ENCODE results near the gene UBE2E2.

Gene UBE2E2

DNA sequence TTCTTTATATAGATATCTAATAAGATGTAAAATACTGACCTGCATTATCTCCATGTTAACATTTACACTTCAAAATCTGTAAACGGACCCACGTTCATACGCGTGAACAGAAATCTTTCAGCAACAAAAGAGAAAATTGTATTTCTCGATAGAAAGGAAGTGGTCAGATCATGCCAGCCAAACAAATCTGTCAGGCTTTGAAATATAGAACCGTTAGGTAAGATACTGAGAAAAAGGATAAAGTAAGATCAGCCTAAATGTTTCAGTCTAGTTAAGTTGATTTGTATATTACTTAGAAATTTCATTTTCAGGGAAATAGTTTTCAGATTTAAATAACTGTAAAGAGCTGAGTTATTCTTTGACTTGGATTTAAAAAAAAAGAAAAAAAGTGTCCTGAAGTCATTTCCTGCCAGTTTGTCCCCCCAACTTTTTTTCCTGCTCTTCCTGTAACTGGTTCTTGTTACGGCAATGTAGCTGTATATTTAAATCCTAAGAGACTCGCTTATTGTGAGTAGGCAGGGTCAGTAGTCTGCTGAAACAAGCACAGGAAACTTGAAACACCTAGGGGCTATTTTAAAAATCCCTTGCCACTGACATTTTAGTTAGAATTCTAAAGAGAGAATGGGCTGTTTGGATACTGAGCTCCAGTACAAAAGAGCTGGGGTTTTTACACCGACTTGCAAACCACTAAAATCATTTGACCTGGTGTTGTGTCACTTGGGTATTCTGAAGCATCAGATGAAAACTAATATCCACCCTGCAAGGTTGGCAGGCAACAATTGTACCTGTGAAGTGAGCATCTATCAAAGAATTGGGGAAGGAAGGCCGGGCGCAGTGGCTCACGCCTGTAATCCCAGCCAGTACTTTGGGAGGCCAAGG is 237.5 kb downstream of the UBE2E2 start:
- DNase-seq (ENCODE audit: low spot score), result peak; percentile 25

DNA sequence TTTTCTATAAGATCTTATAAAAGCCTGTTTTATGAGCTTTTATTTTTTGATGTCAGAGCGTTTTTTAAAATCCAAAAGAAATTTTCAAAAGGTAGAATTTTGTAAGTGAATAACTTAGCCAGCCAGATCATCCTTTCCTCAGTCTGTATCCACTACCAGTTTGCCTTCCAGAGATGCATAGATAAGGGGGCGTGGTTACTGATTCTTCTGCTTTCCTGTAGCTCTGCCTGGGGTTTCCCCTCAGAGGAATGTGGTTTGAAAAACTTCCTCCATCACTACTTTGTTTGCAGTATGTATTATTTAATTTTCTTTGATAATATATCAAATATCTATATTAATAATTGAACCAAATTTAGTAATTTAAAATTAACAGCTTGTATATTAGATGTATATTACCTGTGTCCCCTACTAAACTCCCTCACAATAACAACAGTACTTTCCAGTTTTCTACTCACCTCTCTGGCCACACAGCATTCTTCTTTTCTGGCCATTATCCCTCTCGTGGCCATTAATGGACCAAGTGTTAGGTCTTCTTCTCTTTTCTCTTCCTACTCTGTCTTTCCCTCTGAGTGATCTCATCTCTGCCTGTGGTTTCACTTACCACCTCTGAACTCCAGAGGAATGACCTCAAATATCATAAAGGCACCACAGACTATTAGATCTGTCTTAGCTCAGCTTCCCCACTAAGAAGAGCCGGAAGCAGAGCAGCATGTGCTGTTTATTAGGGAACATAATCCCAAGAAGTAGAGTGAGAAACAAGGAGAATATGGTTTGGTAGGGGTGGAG is 239.7 kb downstream of the UBE2E2 start:
- DNase-seq (ENCODE audit: low spot score), result peak; percentile 50

DNA sequence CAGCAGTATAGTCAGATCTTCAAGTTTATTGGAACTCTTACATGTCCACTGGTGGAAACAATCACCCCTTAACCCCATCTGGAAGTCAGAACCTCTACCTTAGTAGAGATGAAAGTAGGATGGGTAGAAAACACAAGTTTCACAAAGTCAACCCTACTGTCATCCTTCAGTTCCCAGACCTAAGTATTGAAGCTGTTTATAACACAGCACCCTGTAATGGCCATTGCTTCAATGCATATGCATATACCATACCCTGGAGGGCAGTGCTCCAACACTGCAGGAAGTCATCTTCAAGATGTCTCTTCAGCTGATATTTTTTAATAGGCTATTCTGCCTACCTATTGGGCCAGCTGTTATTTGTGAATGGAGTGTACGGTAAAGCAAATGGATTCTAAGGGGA is 241.3 kb downstream of the UBE2E2 start:
- DNase-seq (ENCODE audit: low spot score), result no peak

DNA sequence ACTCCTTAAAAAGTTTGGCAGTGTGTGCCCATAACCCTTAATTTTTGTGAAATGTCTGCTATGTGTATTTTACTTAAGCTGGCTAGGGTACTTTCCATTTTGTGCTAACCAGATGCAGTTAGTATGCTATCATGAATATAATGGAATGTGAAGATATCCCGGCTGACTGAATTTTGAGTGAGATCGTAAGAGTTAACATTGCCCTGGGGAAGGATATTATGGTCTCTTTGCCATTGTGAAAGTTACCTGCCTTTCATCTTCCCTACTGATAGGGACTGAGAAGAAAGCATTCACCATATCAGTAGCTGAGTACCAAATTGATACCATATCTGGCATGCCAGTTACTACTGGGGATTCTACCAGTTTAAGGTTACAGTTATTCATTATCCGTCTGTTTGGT is 243.2 kb downstream of the UBE2E2 start:
- DNase-seq (ENCODE audit: low spot score), result no peak

DNA sequence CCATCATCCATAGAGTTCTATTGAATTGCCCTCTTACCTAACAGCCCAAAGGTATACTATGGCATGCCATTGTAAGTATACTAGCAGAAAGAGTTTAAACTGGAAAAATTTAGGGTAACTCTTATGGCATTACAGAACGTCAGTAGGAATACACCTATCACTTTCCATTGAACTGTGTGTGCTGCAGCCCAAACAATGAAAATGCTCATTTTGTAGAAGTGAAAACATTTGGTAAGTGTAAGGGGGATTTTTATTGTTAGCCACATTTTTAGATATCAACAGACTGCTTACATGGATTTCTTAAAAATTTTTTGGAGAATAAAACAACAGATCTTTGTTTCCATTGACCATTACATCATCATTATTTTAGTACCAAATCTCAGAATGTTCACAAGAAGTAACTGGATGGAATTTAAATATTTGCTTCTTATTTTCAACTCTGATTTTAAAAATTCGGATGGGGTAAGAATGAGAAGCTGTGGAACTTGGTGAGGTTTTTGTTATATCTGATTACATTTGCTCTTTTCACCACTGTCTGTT is 245.9 kb downstream of the UBE2E2 start:
- DNase-seq (ENCODE audit: low spot score), result no peak

DNA sequence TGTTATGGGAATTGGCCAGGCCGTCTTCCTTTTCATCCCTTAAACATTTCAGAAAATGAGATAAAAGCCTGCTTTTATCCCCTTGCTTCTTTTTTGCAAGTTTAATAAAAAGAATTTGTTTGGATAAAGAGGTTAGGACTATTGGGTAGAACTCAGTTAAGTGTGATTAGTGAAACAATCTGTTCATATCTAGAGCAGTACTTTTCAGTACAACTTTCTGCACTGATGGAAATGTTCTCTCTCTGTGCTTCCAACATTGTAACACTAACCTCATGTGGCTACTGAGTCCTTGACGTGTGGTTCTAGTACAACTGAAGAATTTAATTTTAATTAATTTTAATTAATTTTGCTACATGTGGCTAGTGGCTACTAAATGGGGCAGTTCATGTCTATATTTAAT is 246.9 kb downstream of the UBE2E2 start:
- DNase-seq (ENCODE audit: low spot score), result no peak

DNA sequence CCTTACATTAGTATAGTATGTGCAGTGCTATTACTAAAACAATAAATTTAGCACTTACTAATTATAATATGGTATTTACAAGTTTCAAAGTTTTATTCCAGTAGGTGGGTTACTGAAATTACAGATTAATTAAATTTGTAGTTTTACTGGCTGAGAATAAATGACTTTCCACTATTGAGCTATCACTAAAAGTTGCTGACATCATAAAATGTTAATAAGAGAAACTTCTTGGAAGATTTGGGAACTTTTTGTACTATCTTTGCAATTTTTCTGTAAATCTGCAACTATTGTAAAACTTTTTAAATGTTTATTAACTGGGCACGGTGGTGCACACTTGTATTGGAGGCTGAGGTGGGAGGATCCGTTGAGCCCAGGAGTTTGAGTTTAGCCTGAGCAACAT is 247.7 kb downstream of the UBE2E2 start:
- DNase-seq (ENCODE audit: low spot score), result no peak

DNA sequence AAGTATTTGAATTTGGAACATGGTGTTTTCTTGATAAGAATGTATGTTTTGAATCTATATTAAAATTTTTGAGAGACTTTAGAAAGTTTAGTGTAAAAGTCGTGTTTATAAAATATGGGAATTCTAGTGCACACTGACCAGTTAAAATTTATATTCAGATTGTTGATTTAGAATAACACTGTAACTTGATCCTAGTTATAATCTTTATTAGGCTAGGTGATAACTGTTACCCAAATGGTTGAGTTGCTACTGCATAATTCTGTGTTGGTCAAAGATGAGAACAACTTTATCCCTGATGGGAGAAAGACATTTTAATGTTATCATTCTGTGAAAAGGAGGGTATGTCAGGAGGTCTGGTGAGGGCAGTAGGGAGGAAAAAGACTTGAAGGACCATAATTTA is 249.3 kb downstream of the UBE2E2 start:
- no peak for DNase-seq (ENCODE audit: low spot score)

DNA sequence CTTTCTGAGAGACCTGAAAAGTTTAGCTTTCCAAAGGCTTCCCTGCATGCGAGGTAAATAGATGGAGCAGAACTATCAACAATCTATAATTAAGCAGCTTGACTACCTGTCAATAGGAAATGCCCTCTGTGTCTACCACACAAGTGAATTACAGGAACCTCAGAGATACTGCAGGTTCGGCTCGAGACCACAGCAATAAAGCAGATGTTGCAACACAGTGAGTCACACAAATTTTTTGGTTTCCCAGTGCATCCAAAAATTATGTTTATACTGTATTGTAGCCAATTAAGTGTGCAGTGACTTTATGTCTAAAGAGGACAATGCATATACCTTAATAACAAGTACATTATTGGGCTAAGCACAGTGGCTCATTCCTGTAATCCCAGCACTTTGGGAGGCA is 252.0 kb downstream of the UBE2E2 start:
- DNase-seq (ENCODE audit: low spot score), result no peak

DNA sequence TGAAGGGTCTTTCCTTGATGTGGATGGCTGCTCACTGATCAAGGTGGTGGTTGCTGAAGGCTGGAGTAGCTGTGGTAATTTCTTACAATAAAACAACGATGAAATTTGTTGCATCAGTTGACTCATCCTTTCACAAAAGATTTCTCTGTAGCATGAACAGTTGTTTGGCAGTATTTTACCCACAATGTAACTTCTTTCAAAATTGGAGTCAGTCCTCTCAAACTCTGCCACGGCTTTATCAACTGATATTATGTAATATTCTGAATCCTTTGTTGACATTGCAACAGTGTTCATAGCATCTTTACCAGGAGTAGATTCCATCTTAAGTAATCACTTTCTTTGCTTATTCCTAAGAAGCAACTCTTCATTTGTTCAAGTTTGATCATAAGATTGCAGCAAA is 252.6 kb downstream of the UBE2E2 start:
- DNase-seq (ENCODE audit: low spot score), result no peak

DNA sequence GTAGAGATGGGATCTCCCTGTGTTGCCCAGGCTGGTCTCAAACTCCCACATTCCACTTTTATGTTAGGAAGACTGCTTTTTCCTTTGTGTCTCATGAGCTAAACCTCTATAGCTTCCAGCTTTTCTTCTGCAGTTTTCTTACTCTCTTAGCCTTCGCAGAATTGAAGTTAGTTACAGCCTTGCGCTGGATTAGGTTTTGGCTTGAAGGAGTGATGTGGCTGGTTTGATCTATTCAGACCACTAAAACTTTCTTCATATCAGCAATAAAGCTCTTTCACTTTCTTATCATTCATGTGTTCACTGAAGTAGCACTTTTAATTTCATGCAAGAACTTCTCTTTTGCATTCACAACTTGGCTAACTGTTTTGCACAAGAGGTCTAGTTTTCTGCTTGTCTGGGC is 254.6 kb downstream of the UBE2E2 start:
- no peak for DNase-seq (ENCODE audit: low spot score)

DNA sequence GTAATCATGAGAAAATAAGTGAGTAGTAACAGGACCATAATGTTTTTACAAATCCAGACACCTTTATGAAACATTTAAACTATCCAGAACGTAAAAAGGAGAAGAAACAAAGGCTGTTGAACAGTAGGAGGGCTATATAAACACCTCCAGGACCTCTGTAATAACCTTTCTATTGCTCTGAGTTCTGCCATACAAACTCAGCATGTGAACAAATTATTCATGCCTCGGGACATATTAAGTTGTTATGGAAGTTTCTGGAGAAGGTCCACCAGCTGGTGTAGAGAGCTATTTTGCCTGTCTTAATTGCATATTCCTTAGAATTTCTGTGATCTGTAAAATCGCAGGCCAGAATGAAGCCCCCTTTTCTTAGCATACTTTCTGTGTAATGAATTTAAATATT is 256.3 kb downstream of the UBE2E2 start:
- no peak for DNase-seq (ENCODE audit: low spot score)

DNA sequence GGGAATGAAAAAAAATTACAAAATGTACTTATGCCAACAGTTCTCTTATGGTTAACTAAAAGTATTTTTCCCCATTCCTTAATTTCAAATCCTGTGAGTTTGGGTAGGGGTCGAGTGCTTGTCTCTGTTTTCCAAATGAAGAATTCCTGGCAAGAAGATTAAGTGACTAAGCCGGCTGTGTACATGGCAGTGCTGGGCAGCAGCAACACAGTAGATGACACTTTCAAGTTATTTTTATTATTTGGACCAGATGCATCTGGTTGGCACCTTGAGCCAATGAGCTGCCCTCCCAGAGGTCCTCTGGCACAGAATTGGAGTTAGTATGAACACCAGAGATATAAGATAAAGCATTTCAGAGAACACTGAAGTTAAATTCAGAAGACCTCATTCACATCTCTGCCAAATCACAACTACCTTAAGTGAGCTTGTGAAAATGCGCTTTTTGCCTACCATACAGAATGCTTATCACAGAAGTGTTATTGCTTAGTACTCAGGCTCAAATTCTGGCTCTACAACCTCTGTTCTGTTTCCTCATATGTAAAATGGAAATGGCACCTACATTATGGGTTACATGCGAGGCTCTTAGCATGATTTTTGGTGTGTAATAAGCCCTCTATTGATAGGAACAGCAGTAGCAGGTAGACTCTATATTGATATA is 256.9 kb downstream of the UBE2E2 start:
- DNase-seq (ENCODE audit: low spot score), result no peak

DNA sequence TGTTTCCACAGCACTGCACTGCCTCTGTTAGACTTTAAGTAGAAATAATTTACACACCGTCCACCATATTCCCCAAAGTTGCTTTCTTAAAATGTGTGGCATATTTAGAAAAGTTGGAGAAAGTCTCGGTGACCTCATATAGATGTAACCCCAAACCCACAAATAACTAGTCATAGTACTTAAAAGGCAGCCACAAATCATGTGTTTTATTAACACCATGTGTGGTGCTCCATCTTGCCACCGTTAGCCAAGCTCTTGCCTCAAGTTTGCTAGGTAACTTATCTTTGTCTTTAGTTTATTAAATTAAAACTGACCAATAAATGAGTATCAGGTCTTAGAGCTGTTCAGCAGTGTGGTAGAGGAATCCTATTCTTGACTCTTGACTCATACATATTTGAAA is 257.9 kb downstream of the UBE2E2 start:
- DNase-seq (ENCODE audit: low spot score), result no peak

DNA sequence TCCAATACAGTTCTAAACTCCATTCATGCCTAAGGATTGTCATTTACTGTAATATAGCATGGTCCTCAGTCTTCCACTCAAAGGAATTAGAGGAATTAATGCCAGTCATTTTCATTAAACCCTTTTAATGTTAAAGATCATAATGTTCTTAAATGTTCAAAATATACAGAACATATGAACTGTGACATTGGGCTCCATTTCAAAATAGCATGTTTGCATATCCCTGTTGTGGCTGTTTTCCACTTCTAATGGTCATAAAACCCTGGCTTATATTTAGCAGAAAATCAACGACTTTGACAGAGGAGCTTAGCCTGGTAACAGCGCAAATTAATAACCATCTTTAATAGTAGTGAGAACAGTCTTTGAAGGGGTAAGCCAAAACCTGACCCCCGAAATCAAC is 260.7 kb downstream of the UBE2E2 start:
- DNase-seq (ENCODE audit: low spot score), result no peak

DNA sequence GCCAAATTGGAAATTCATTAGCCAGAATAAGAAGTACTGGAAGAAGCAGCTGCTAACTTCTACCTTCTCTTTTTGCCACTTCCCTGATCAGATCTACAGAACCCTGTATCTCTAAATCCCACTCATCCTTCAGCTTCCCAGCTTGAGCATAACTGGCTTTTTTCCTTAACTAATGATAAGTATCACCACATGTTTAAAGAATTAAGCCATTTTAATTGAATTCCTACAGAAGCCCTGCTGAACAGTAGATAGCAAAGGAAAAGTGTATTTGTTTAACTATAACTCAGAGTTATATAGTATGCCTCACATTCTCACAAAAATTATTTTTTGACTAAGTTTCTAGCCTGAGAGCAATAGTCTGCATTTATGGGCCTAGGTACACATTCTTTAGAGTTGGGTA is 262.4 kb downstream of the UBE2E2 start:
- DNase-seq (ENCODE audit: low spot score), result no peak

DNA sequence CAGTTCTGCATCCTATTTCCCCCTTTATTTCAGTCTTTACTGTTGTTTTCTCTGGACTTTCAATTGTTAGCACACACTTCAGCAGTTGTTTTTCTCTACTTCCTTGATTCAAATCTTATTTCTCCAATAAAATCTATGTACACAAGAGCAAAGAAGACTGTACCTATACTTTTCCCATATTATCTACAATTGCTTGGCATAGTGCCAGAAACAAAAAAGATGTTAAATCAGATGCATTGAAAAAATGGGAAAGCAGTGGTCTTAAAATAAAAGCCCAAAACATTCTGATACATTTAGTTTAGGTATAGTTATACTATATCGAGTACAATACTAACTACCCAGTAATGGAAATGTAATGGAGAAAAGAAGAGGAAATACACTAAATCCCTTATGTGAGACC is 265.1 kb downstream of the UBE2E2 start:
- no peak for DNase-seq (ENCODE audit: low spot score)

DNA sequence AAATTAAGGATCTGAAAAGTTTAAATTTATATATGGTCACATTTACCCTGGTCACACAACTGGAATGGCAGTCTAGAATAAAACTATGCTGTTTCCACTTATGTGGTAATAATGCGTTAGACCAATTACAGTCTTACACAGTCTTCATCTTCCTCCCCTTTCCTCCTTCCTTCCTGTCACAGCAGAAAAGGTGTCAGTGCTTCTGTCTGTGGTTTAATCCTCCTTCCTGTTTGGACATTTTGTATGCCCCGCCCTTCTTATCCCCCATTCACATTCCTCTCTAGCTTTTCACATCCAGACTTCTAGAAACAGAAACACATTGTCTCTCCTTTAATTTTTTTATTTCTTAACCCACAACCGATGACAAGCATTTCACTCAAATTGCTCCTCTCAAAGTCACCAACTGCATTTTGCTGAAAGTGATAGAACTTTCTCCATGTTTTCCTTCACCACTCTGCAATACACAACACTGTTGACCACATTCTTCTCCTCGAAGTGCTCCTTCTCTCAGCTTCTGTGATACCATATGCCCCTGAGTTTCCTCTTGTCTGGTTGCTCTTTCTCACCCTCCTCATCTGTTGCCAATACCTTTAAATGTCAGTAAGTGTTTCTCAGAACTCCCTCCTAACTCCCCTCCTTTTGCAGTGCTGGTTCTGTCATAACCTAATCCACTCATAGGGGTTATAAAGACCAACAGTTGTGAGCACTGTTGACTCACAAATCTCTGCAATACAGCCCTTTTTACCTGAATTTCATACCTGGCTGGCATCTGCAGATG is 271.6 kb downstream of the UBE2E2 start:
- DNase-seq (ENCODE audit: low spot score), result no peak

DNA sequence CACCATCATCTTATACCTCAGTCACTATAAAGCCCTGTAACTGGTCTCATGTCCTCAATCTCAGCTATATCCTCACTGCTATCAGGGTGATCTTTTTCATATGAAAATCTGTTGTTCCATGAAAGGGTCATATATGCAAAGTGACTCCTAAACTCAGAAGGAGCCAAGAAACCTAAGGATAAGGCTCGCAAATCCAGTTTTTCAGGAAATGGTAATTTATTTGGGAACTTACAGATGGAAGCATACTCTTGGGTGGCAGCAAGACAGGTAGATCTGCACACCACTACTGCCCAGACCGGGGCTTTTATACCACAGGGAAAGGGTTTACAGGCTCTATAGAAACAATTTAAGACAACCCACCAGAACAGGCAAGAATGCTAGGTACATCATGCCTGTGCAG is 272.3 kb downstream of the UBE2E2 start:
- no peak for DNase-seq (ENCODE audit: low spot score)

DNA sequence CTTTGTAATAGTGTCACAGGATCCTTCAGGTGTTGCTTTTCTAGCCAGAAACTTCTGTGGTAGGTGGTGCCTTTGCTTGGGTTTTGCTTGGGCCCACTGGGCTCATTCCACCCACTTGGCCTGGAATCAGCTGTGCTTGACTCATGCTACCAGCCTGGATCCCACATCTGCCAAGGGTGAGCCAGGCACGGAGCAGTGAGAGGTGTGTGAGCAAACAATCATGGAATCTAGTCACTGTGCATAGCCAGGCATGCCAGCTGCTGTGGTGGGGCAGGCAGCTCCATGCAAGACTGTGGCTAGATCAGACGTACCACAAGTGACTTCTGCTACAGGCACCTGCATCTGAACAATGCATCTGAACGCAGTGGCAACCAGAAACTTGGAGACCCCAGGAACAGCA is 275.9 kb downstream of the UBE2E2 start:
- no peak for DNase-seq (ENCODE audit: low spot score)

DNA sequence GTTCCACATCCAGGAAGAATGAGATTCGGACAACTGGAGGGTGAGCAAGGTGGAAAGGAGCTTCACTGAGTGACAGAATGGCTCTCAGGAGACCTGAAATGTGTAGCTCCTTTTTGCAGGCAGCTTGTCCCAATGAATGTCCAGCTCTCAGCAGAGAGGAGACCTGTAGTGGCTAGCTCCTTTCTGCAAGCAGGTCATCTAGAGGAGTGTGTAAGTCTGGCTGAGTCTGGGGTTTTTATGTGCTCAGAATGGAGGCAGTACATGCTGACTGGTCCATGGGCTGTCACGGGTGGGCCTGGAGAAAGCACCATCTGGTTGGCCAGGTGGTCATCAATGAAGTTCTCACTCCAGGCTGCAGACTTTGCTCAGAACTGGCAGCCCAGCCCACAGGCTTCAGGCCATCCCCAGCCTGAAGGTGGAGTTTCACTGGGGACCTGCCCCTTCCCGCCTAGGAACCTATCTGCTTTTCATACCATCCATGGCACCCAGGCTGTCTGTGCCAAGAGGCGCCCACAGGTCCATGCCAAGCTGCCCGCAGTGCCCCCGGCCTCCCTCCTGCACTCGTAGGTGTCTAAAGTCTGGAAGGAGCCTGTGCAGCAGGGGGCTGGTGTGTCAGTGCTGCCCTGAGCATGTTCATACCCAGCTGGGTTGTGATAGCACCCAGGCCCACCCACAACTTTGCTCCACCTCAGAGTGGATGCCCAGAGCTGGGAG is 276.6 kb downstream of the UBE2E2 start:
- no peak for DNase-seq (ENCODE audit: low spot score)

Measured in activated CD4-positive, alpha-beta T cell treated with anti-CD3 and anti-CD28 coated beads, Interleukin-2, Interleukin-4, amounts not matched to agents 100 ng/mL and 50 ng/mL, durations not matched to agents 16 hours and 8 hours (primary cell).